GM21526 (cell line): ENCODE results near the gene ANO2.
"Not testable (repeated sequence)": the region's sequence is repeated elsewhere in the genome, so short reads cannot be mapped to it uniquely, and the experiment has no call there.

Experiments used
- ATAC-seq: cut with Tn5 transposase; IDR thresholded peaks from one replicate; pipeline ENCODE4 v1.9.1; 2021; ENCODE audit warnings: moderate library complexity; ENCODE audit not compliant: unreplicated experiment, low FRiP score

Gene ANO2

GRCh38 chr12:5568325-5568981 is 376.6 kb downstream of the ANO2 start:
- no peak for ATAC-seq

DNA sequence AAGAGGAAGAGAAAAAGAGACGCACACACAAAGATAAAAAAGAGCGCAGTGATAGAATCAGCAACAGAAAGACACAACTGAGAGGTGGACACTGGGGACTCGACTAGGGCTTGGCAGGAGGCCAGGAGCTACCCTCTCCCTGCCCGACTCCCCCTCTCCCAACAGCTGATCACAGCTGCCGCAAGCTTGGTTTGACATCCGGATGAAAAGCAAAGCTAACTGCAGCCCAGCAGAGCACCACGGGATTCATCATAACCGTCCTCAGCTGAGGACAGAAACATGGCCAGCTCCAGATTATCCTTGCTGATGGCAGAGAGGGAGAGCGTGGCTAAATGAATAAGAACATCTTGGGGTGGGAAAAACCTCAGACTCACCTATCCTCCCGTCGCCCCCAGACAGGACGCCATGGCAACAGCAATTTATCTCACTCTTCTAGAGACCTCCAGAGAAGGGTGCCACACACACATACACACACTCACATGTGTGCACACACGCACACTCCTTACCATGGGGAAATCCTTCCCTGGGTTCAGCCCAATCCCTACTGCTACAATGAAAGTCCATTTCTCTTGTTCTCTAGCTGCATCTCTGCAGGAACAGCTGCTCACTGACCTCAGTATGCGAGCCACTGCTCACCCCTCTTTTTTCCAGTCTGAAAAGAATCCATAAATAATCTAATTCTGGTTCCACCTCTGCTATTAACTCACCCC is 377.9 kb downstream of the ANO2 start:
- ATAC-seq, result no peak

DNA sequence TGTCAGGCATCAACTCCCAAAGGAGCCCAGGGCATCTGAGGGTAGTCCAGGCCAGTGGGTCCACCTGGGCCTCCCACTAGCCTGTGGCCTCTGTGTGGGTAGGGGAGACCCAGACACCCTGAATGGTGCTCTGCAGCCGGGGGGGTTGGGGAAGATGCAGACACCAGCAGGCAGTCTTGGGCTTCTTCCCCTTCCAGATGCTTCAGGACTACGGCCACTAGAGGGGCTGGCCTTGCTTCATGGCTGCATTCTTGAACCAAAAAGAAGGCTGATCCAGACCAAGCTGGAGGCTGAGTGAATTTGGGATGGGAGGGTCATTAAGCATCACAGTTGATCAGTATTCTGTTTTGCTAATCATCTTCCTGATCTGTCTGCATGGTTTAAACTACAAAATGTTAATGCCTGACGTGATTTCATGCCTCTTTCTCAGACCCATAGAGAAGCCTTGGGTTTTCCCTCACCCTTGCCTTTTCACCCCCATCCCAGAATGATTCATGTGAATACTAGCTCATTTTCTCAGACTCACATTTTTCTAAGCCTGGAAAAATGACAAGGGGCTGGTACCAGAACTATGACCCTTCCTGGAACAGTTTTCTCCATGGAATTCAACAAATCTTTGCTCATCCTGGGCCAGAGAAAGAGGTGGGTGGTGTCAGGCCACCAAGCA is 379.0 kb downstream of the ANO2 start:
- ATAC-seq, result no peak

- no peak for ATAC-seq
These were observed 382.5 kb downstream of the ANO2 start for GRCh38 chr12:5562581-5562980.

DNA sequence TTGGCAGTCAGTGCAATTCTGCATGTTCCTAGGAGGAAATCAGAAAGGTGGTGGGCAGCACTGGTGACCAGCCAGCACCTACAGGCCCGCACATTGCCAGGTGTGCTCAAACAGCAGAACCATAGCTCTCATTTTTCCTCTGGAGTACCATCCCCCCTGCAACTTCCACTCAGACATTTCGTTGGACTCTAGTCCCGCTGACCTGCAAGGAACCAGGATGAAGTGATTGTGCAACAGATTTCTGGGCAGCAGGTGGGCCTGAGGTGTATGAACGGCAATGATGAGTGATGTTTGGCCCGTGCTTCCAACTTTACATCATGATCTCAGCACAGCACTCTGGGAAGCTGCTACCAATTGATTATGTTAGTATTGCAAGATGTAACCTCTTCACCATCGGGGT is 383.2 kb downstream of the ANO2 start:
- ATAC-seq, result no peak

DNA sequence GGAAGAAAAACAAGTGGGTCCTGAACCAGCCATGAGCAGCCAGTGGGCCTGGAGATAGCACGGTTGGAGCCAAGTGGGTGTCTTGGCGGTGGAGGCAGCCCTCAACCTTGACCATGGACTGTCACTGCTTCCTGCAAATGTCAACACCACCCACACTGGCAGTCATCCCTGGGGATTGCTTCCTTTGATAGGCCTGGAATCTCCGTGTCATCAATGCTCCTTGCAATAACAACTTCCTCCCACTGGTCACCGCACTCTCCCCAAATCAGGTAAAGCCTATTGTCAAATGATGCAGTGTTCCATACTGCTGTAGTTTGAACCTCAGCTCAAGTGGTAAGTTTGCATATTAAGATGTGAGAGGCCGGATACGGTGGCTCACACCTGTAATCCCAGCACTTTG is 384.0 kb downstream of the ANO2 start:
- ATAC-seq, result no peak

GRCh38 chr12:5560265-5560664 is 384.8 kb downstream of the ANO2 start:
- ATAC-seq, result no peak

- no peak for ATAC-seq
These were observed 387.2 kb downstream of the ANO2 start for GRCh38 chr12:5557906-5558305.

DNA sequence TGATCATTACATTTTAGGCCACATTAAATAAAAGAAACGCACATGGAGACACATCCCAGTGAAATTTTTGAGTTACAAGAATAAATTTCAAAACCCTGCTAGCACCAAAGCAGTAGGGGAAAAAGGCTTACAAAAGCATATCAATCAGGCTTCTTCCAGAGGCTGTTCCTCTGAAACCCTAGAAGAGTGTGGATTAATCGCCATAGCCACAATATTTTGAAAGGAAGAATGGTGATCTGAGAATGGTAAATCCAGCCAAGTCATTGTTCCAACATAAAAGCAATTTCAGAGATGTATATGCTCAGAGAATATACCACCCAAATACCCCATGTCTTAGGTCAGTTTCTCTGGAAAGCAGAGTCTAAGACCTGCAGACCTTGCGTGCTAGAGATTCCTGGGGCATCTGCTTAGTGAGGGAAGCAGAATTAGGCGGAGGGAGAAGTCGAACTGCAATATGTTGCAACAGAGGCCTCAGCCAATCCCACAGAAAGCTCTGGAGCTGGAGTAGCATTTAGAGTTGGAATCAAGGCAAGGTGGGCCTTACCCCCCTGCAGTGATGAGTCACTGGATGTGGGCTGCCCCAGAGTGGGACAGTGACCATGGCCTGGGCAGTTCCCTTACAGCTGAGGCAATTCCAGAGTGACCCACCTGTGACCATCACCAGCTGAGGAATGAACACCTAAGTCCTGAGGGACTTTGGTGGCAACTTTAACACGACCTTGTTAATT is 387.9 kb downstream of the ANO2 start:
- ATAC-seq, result no peak

- ATAC-seq, result no peak
These were observed 388.9 kb downstream of the ANO2 start for GRCh38 chr12:5556033-5556614.

GRCh38 chr12:5554711-5555110 is 390.3 kb downstream of the ANO2 start:
- no peak for ATAC-seq

- ATAC-seq, result no peak
These were observed 396.0 kb downstream of the ANO2 start for GRCh38 chr12:5549011-5549410.

- no peak for ATAC-seq
These were observed 396.7 kb downstream of the ANO2 start for GRCh38 chr12:5548152-5548943.

GRCh38 chr12:5546616-5547015 is 398.4 kb downstream of the ANO2 start:
- ATAC-seq, result no peak

GRCh38 chr12:5537771-5538170 is 407.3 kb downstream of the ANO2 start:
- ATAC-seq, result no peak

GRCh38 chr12:5537026-5537615 is 407.9 kb downstream of the ANO2 start:
- not testable (repeated sequence) for ATAC-seq

- no peak for ATAC-seq
These were observed 409.5 kb downstream of the ANO2 start for GRCh38 chr12:5535541-5535940.

GRCh38 chr12:5534426-5535199 is 410.4 kb downstream of the ANO2 start:
- ATAC-seq, result no peak

GRCh38 chr12:5533368-5533767 is 411.7 kb downstream of the ANO2 start:
- no peak for ATAC-seq
